KMS-11 (cell line): Measurements from ENCODE around the gene CCL15.
"Not testable (repeated sequence)": the region's sequence is repeated elsewhere in the genome, so short reads cannot be mapped to it uniquely, and the experiment has no call there.

Source experiments
- H2AFZ ChIP-seq: fragments of 200-600 bp; sonication (generic); 2 replicates; pipeline ENCODE4 v1.6.1; 2016; ENCODE audit warnings: antibody characterized with exemption, mixed run types, low read depth
- H3K27ac ChIP-seq: fragments of 200-600 bp; sonication (generic); 2 replicates; pipeline ENCODE4 v1.6.1; 2016; ENCODE audit warnings: mild to moderate bottlenecking, mixed run types
- H3K27me3 ChIP-seq: fragments of 200-600 bp; sonication (generic); 2 replicates; pipeline ENCODE4 v1.6.1; 2017; ENCODE audit warnings: mild to moderate bottlenecking, low read depth, mixed run types, moderate library complexity; ENCODE audit not compliant: insufficient read depth
- H3K36me3 ChIP-seq: fragments of 200-600 bp; sonication (generic); 2 replicates; pipeline ENCODE4 v1.6.1; 2017; ENCODE audit warnings: mild to moderate bottlenecking, mixed run types; ENCODE audit not compliant: insufficient read depth
- H3K4me1 ChIP-seq: fragments of 200-600 bp; sonication (generic); 2 replicates; pipeline ENCODE4 v1.6.1; 2016; ENCODE audit warnings: mild to moderate bottlenecking, low read depth, mixed run types; ENCODE audit not compliant: poor library complexity, severe bottlenecking
- H3K4me2 ChIP-seq: fragments of 200-600 bp; sonication (generic); 2 replicates; pipeline ENCODE4 v1.7.0; 2016; ENCODE audit warnings: mild to moderate bottlenecking, mixed run types
- H3K4me3 ChIP-seq: fragments of 200-600 bp; sonication (generic); IDR thresholded peaks from 2 replicates; pipeline ENCODE4 v1.6.1; 2017; ENCODE audit warnings: low read depth, low read length, mixed read lengths; ENCODE audit not compliant: insufficient read depth
- H3K79me2 ChIP-seq: fragments of 200-600 bp; sonication (generic); 2 replicates; pipeline ENCODE4 v1.6.1; 2016; ENCODE audit warnings: low read depth, mixed run types; ENCODE audit not compliant: insufficient read depth
- H3K9ac ChIP-seq: fragments of 200-600 bp; sonication (generic); 2 replicates; pipeline ENCODE4 v1.6.1; 2016; ENCODE audit warnings: mild to moderate bottlenecking, mixed run types
- H4K20me1 ChIP-seq: fragments of 200-600 bp; sonication (generic); 2 replicates; pipeline ENCODE4 v1.6.1; 2016; ENCODE audit warnings: mild to moderate bottlenecking, mixed run types; ENCODE audit not compliant: insufficient read depth
- TF ChIP-seq, protein P1 (sequence below): fragments of 200-600 bp; sonication (generic); conservative IDR thresholded peaks from 2 replicates; pipeline ENCODE4 v1.6.1; 2017; ENCODE audit warnings: low read depth, mild to moderate bottlenecking, antibody characterized with exemption, low read length, moderate library complexity, mixed read lengths

CCL15 gene

DNA sequence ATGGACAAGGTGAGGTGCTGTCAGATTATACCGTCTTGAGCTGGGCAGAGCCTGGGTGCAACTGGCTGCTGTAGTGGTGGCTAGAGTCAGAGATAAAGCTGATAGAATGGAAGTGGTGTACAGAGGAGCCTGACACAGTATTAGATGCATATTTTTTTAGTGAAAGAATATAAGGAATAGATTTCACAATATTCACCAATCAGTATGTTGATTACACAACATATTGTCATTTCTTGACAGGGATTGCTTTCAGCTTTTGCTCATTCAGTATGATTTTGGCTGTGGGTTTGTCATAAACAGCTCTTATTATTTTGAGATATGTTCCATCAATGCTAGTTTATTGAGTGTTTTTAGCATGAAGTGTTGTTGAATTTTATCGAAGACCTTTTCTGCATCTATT lies 18.1 kb upstream of the CCL15 start:
- Histone ChIP-seq H2AFZ (no peak overlapping the region), H3K4me3 (no peak overlapping the region), H3K27me3 (no peaks in the 10 kb centered on the region), H3K36me3 (no peaks in the 10 kb centered on the region), H3K4me1 (no peaks in the 10 kb centered on the region), H3K79me2 (no peaks in the 10 kb centered on the region), H3K4me2 (no peak overlapping the region), H4K20me1 (no peaks in the 10 kb centered on the region), H3K27ac (no peak overlapping the region), H3K9ac (no peak overlapping the region)
- TF ChIP-seq, protein P1, sequence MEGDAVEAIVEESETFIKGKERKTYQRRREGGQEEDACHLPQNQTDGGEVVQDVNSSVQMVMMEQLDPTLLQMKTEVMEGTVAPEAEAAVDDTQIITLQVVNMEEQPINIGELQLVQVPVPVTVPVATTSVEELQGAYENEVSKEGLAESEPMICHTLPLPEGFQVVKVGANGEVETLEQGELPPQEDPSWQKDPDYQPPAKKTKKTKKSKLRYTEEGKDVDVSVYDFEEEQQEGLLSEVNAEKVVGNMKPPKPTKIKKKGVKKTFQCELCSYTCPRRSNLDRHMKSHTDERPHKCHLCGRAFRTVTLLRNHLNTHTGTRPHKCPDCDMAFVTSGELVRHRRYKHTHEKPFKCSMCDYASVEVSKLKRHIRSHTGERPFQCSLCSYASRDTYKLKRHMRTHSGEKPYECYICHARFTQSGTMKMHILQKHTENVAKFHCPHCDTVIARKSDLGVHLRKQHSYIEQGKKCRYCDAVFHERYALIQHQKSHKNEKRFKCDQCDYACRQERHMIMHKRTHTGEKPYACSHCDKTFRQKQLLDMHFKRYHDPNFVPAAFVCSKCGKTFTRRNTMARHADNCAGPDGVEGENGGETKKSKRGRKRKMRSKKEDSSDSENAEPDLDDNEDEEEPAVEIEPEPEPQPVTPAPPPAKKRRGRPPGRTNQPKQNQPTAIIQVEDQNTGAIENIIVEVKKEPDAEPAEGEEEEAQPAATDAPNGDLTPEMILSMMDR, result no peak

DNA sequence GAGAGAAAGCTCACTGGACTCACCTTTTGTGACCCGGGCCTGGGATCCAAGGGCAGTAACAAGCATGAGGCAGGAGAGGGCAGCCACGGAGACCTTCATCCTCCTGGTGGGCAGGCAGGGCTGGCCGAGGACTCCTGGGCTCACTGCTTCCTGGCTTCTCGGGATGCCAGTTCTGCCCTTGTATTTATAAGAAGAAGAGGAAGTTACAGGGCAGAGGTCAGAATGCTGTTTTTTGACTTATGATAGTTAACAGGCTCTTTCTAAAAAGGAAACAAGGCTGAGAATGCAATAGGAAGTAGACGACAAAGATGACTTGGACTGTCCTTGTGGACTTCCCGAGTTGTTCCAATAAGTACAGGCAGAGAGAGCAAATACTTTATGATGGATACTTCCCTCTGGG lies 16.4 kb upstream of the CCL15 start, which contains the start of gene CCL23:
CCL23 (minus strand) TSS at position 174 of the 400 bp plus-strand sequence; CDS start at position 99, 75 bp downstream.
- TF ChIP-seq, protein P1, result no peak
- Histone ChIP-seq H2AFZ (no peak within 1 kb of the TSS), H3K27me3 (no peaks in the 10 kb centered on the region), H3K27ac (no peak within 1 kb of the TSS), H3K9ac (no peak within 1 kb of the TSS), H4K20me1 (no peaks in the 10 kb centered on the region), H3K79me2 (no peaks in the 10 kb centered on the region), H3K4me3 (no peak within 1 kb of the TSS), H3K36me3 (no peaks in the 10 kb centered on the region), H3K4me1 (no peaks in the 10 kb centered on the region), H3K4me2 (no peak within 1 kb of the TSS)

DNA sequence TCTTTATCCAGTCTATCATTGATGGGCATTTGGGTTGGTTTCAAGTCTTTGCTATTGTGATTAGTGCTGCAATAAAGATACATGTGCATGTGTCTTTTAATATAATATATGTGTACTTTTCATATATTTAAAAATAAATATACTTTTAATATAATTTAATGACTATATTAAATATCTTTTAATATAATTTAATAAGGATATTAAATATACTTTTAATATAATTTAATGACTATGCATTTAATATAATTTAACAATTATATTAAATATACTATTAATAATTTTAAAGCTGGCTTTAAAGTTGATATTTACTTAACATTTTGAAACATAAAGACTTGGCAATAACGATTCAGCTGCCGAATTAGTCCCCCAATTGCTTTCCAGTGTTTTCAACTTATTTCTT lies 15.2 kb upstream of the CCL15 start:
- Histone ChIP-seq H3K27me3 (no peaks in the 10 kb centered on the region), H3K4me3 (no peak overlapping the region), H3K4me2 (no peak overlapping the region), H3K36me3 (no peaks in the 10 kb centered on the region), H3K27ac (no peak overlapping the region), H3K79me2 (no peaks in the 10 kb centered on the region), H3K4me1 (no peaks in the 10 kb centered on the region), H2AFZ (no peak overlapping the region), H3K9ac (no peak overlapping the region), H4K20me1 (no peaks in the 10 kb centered on the region)
- TF ChIP-seq, protein P1, result no peak

DNA sequence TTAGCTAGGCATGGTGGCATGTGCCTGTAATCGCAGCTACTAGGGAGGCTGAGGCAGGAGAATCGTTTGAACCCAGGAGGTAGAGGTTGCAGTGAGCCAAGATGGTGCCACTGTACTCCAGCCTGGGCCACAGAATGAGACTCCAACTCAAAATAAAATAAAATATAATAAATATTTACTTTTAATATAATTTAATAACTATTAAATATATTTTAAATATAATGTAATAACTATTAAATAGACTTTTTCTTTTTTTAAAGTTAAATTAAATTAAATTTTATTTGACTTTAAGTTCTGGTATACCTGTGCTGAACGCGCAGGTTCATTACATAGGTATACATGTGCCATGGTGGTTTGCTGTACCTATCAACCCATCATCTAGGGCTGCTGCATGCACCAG lies 14.5 kb upstream of the CCL15 start:
- H3K27me3 ChIP-seq, H3K4me3 ChIP-seq, H4K20me1 ChIP-seq: not testable (repeated sequence)

DNA sequence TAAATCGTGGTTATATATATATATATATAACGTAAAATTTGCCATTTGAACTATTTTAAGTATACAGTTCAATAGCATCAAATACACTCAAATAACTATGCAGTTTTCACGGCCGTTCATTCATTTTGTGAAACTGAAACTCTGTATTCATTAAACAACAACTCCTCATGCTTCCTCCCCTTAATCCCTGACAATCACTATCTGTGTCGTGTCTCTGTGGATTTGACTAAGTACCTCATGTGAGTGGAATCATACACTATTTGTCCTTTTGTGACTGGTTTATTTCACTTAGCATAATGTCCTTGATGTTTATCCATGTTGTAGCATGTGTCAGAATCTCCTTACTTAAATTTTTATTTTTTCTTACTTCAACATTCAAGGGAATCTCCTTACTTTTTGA lies 13.6 kb upstream of the CCL15 start:
- Histone ChIP-seq H3K4me2 (no peak overlapping the region), H3K4me1 (no peaks in the 10 kb centered on the region), H4K20me1 (no peaks in the 10 kb centered on the region), H2AFZ (no peak overlapping the region), H3K27ac (no peak overlapping the region), H3K79me2 (no peaks in the 10 kb centered on the region), H3K36me3 (no peaks in the 10 kb centered on the region), H3K27me3 (no peaks in the 10 kb centered on the region), H3K9ac (no peak overlapping the region), H3K4me3 (no peak overlapping the region)
- TF ChIP-seq, protein P1, result no peak

More for the DNA sequence above, 14.5 kb upstream of the CCL15 start:
- not testable (repeated sequence) for H2AFZ ChIP-seq, H3K36me3 ChIP-seq, H3K79me2 ChIP-seq, H3K4me2 ChIP-seq, H3K9ac ChIP-seq, H3K27ac ChIP-seq, H3K4me1 ChIP-seq
